WTC11 (cell line): Measurements from ENCODE around the gene SLC37A3. TPM values are rescaled to one million over a fixed set of nuclear protein-coding genes. Genes with fewer than 3 reads are reported as not detected.
A peak's percentile ranks its signal among the peaks of the same experiment; 100 is the strongest.

Experiments used
- ATAC-seq: fragments of 200-7000 bp; cut with Tn5 transposase; 2 replicates; pipeline ENCODE4 v1.10.0; 2021; ENCODE audit warnings: mild to moderate bottlenecking, moderate library complexity
- CTCF ChIA-PET: fragments of 300-600 bp; sonication (Branson Sonifier 250); formaldehyde crosslinking; loops from one replicate; lab custom pipeline; 2021; ENCODE audit warnings: antibody characterized with exemption; lab: Charles Lee
- POLR2A ChIA-PET: fragments of 350-600 bp; sonication (Branson Sonifier 250); formaldehyde crosslinking; loops from one replicate; lab custom pipeline; 2021; ENCODE audit warnings: antibody characterized with exemption; lab: Charles Lee
- DNase-seq: peaks from one replicate; pipeline ENCODE4 v3.0.0; 2021; ENCODE audit warnings: low spot score
- H3K27ac Mint-ChIP-seq: 2 replicates; pipeline ENCODE4 v1.8.0; 2021; ENCODE audit warnings: mixed read lengths
- H3K27me3 Mint-ChIP-seq: 2 replicates; pipeline ENCODE4 v1.8.0; 2021; ENCODE audit warnings: low read depth, mild to moderate bottlenecking, moderate library complexity, mixed read lengths
- H3K36me3 Mint-ChIP-seq: 2 replicates; pipeline ENCODE4 v1.8.0; 2021; ENCODE audit warnings: mixed read lengths
- H3K4me1 Mint-ChIP-seq: 2 replicates; pipeline ENCODE4 v1.8.0; 2022; ENCODE audit warnings: mixed read lengths
- H3K4me3 Mint-ChIP-seq: 2 replicates; pipeline ENCODE4 v1.8.0; 2021; ENCODE audit warnings: mild to moderate bottlenecking, moderate library complexity, mixed read lengths
- H3K9me3 Mint-ChIP-seq: 2 replicates; pipeline ENCODE4 v1.8.0; 2021; ENCODE audit warnings: mixed read lengths
- ARID4B ChIP-seq: sonication (generic); formaldehyde crosslinking; IDR thresholded peaks from 2 replicates; pipeline ENCODE4 v1.8.0; 2023; ENCODE audit warnings: missing genetic modification reagents, mild to moderate bottlenecking, borderline replicate concordance
- CREM ChIP-seq: sonication (generic); formaldehyde crosslinking; IDR thresholded peaks from 2 replicates; pipeline ENCODE4 v1.8.1; 2022; ENCODE audit warnings: mild to moderate bottlenecking, missing genetic modification reagents, moderate library complexity
- ELF4 ChIP-seq: sonication (generic); formaldehyde crosslinking; IDR thresholded peaks from 2 replicates; pipeline ENCODE4 v1.8.1; 2022; ENCODE audit warnings: low read depth, mild to moderate bottlenecking, moderate library complexity, missing genetic modification reagents
- EMX1 ChIP-seq: fragments of 250-450 bp; sonication (Bioruptor Pico); IDR thresholded peaks from 2 replicates; pipeline ENCODE4 v1.8.0; 2021; ENCODE audit warnings: mild to moderate bottlenecking
- FOXP4 ChIP-seq: sonication (generic); formaldehyde crosslinking; IDR thresholded peaks from 2 replicates; pipeline ENCODE4 v1.8.0; 2022; ENCODE audit warnings: mild to moderate bottlenecking, missing genetic modification reagents
- GTF2I ChIP-seq: fragments of 250-450 bp; sonication (Bioruptor Pico); conservative IDR thresholded peaks from 2 replicates; pipeline ENCODE4 v1.4.0; 2021; ENCODE audit warnings: mild to moderate bottlenecking
- KAT7 ChIP-seq: sonication (generic); formaldehyde crosslinking; IDR thresholded peaks from 2 replicates; pipeline ENCODE4 v1.8.1; 2023; ENCODE audit warnings: missing genetic modification reagents, mild to moderate bottlenecking, borderline replicate concordance
- NFATC4 ChIP-seq: fragments of 250-450 bp; sonication (Bioruptor Pico); IDR thresholded peaks from 2 replicates; pipeline ENCODE4 v1.9.0; 2021; ENCODE audit warnings: mild to moderate bottlenecking
- NFE2L1 ChIP-seq: sonication (generic); formaldehyde crosslinking; IDR thresholded peaks from 2 replicates; pipeline ENCODE4 v1.8.1; 2023; ENCODE audit warnings: missing genetic modification reagents
- NFYB ChIP-seq: sonication (generic); formaldehyde crosslinking; conservative IDR thresholded peaks from 2 replicates; pipeline ENCODE4 v1.8.0; 2022; ENCODE audit warnings: low read depth, missing genetic modification reagents
- NR2C2 ChIP-seq: sonication (generic); formaldehyde crosslinking; IDR thresholded peaks from 2 replicates; pipeline ENCODE4 v1.8.0; 2022; ENCODE audit warnings: mild to moderate bottlenecking, missing genetic modification reagents
- RORB ChIP-seq: fragments of 250-450 bp; sonication (Bioruptor Pico); IDR thresholded peaks from 2 replicates; pipeline ENCODE4 v1.9.0; 2021; ENCODE audit warnings: mild to moderate bottlenecking
- SP1 ChIP-seq: sonication (generic); formaldehyde crosslinking; conservative IDR thresholded peaks from 2 replicates; pipeline ENCODE4 v1.8.1; 2022; ENCODE audit warnings: missing genetic modification reagents
- TP53 ChIP-seq: sonication (generic); formaldehyde crosslinking; IDR thresholded peaks from 2 replicates; pipeline ENCODE4 v1.8.1; 2023; ENCODE audit warnings: mild to moderate bottlenecking, missing genetic modification reagents
- ZNF121 ChIP-seq: sonication (generic); formaldehyde crosslinking; IDR thresholded peaks from 2 replicates; pipeline ENCODE4 v1.8.0; 2023; ENCODE audit warnings: missing genetic modification reagents
- ZNF423 ChIP-seq: fragments of 250-450 bp; sonication (Bioruptor Pico); IDR thresholded peaks from 2 replicates; pipeline ENCODE4 v2.1.2; 2022; ENCODE audit warnings: mild to moderate bottlenecking, moderate library complexity
- ZNF532 ChIP-seq: fragments of 250-450 bp; sonication (Bioruptor Pico); IDR thresholded peaks from 2 replicates; pipeline ENCODE4 v1.9.0; 2021; ENCODE audit warnings: mild to moderate bottlenecking, borderline replicate concordance
- total RNA-seq: library from RNA; stranded (reverse); gene quantifications from 3 replicates; pipeline ENCODE4 v1.2.3, GENCODE V29; 2021

Gene SLC37A3
- total RNA-seq, 1 experiment from 2014 or later, result 54.8 TPM

- no peak for TF ChIP-seq ZNF423 (CRISPR knock-in tag)
- Mint-ChIP-seq H3K27me3 (no peaks in the 10 kb centered on the region), H3K9me3 (no peaks in the 10 kb centered on the region), H3K4me3 (no peak overlapping the region), H3K4me1 (no peaks in the 10 kb centered on the region), H3K27ac (no peak overlapping the region; the same call in 1 of the 2 replicates), H3K36me3 (peaks cover 32% of the 10 kb centered on the region)
- POLR2A ChIA-PET, result no interaction called here
- CTCF ChIA-PET, result no interaction called here
- DNase-seq (no peak), ATAC-seq (no peak)
Measured at GRCh38 chr7:140333223-140333622, 65.1 kb downstream of the SLC37A3 start.

GRCh38 chr7:140330595-140330994, 67.7 kb downstream of the SLC37A3 start:
- H3K9me3 Mint-ChIP-seq, result no peaks in the 10 kb centered on the region
- TF ChIP-seq ZNF423 (CRISPR knock-in tag) (no peak), ARID4B (CRISPR knock-in tag) (no peak), ZNF532 (no peak), NFE2L1 (CRISPR knock-in tag) (no peak), NR2C2 (no peak)
- H3K27me3 Mint-ChIP-seq, result no peaks in the 10 kb centered on the region
- peaks cover 24% of the 10 kb centered on the region for H3K36me3 Mint-ChIP-seq
- DNase-seq, result no peak
- CTCF ChIA-PET, result no interaction called here
- H3K4me3 Mint-ChIP-seq, result no peak overlapping the region
- POLR2A ChIA-PET, result no interaction called here
- ATAC-seq, result no peak
- H3K27ac Mint-ChIP-seq, result no peak overlapping the region
- H3K4me1 Mint-ChIP-seq, result no peaks in the 10 kb centered on the region

GRCh38 chr7:140330128-140330527, 68.2 kb downstream of the SLC37A3 start:
- POLR2A ChIA-PET, result no interaction called here
- CTCF ChIA-PET, result no interaction called here

More at GRCh38 chr7:140330128-140330527, 68.2 kb downstream of the SLC37A3 start:
- no peak overlapping the region for H3K4me3 Mint-ChIP-seq
- no peaks in the 10 kb centered on the region for H3K27me3 Mint-ChIP-seq
- TF ChIP-seq NR2C2 (no peak), CREM (no peak), SP1 (CRISPR knock-in tag) (no peak), RORB (CRISPR knock-in tag) (no peak), FOXP4 (CRISPR knock-in tag) (no peak), EMX1 (CRISPR knock-in tag) (no peak), NFATC4 (no peak), GTF2I (CRISPR knock-in tag) (no peak), TP53 (no peak), NFYB (no peak), ELF4 (CRISPR knock-in tag) (no peak), ZNF121 (no peak), KAT7 (CRISPR knock-in tag) (no peak)
- H3K27ac Mint-ChIP-seq, result peak overlapping the region; percentile 5; the same call in 1 of the 2 replicates
- H3K4me1 Mint-ChIP-seq, result no peaks in the 10 kb centered on the region
- no peaks in the 10 kb centered on the region for H3K9me3 Mint-ChIP-seq
- ATAC-seq, result no peak
- H3K36me3 Mint-ChIP-seq, result peaks cover 20% of the 10 kb centered on the region
- DNase-seq, result no peak
